Measurements from ENCODE around the gene GPC6. TPM values are rescaled to one million over a fixed set of nuclear protein-coding genes. Genes with fewer than 3 reads are reported as not detected.

GPC6 gene
- total and polyA plus RNA-seq, 9 of the 15 experiments (the other 6 are each of a cell fraction or from before 2014, with no cell fraction given), result under 0.01 to 0.20 (median 0.01) TPM; not detected in 4

DNA sequence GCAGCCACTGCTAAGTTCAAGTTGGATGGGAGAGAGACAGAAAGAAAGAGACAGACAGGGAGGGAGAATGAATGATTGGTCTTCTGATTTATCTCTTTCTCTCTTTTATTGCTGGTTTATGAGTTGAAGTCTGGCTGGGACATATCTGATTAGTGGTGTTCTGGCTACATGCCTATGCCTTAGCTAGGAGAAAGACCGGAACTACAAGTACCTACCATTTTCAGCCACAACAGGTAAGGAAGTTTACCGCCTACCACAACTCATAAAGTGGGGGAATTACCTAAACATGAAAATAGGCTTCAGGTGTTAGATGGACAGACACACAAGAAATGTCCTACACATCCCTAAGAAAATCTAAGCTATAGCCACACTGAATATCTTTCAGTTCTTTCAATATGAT lies 36.6 kb upstream of the GPC6 start (continued):
- TF ChIP-seq, protein P1, sequence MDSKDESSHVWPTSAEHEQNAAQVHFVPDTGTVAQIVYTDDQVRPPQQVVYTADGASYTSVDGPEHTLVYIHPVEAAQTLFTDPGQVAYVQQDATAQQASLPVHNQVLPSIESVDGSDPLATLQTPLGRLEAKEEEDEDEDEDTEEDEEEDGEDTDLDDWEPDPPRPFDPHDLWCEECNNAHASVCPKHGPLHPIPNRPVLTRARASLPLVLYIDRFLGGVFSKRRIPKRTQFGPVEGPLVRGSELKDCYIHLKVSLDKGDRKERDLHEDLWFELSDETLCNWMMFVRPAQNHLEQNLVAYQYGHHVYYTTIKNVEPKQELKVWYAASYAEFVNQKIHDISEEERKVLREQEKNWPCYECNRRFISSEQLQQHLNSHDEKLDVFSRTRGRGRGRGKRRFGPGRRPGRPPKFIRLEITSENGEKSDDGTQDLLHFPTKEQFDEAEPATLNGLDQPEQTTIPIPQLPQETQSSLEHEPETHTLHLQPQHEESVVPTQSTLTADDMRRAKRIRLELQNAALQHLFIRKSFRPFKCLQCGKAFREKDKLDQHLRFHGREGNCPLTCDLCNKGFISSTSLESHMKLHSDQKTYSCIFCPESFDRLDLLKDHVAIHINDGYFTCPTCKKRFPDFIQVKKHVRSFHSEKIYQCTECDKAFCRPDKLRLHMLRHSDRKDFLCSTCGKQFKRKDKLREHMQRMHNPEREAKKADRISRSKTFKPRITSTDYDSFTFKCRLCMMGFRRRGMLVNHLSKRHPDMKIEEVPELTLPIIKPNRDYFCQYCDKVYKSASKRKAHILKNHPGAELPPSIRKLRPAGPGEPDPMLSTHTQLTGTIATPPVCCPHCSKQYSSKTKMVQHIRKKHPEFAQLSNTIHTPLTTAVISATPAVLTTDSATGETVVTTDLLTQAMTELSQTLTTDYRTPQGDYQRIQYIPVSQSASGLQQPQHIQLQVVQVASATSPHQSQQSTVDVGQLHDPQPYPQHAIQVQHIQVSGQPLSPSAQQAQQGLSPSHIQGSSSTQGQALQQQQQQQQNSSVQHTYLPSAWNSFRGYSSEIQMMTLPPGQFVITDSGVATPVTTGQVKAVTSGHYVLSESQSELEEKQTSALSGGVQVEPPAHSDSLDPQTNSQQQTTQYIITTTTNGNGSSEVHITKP (IDR thresholded peaks at IDR 0.05; ENCODE audit: partially characterized antibody), result no peak

DNA sequence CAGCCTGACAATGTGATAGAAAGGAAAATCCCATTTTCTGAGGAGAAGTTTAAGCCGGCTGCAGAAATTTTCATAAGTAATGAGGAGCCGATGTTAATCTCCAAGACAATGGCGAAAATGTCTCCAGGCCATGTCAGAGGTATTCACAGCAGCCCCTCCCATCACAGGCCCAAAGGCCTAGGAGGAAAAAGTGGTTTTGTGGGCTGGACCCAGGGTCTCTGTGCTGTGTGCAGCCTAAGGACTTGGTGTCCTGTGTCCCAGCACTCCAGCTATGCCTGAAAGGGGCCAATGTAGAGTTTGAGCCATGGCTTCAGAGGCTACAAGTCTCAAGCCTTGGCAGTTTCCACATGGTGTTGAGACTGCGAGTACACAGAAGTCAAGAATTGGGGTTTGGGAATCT lies 32.9 kb upstream of the GPC6 start:
- H3K4me2 ChIP-seq (ENCODE audit: insufficient read depth, low read length), result no peak overlapping the region
- FAIRE-seq (no peak), ATAC-seq (no peak), DNase-seq (ENCODE audit: extremely low read depth in 1 of 4, low spot score in 3 of 4) (no peak)
- no peaks in the 10 kb centered on the region for H4K20me1 ChIP-seq (replicated peaks; ENCODE audit: control insufficient read depth, insufficient read depth, low read length)
- H3K27me3 ChIP-seq (ENCODE audit: control insufficient read depth in 2 of 2, insufficient read depth in 2 of 2, low read length in 2 of 2), result no peaks in the 10 kb centered on the region
- no peak overlapping the region for H3K9ac ChIP-seq (ENCODE audit: insufficient read depth in 1 of 2, low read depth in 2 of 2, low read length in 2 of 2)
- no peaks in the 10 kb centered on the region for H3K9me3 ChIP-seq (replicated peaks; ENCODE audit: control insufficient read depth, insufficient read depth, low read depth, low read length)
- intact Hi-C loops (cut with micrococcal nuclease) (no loop called here), in situ Hi-C loops (cut with MboI) (loop anchor here (25.0 kb wide), 1 partner anchor 294 kb away; no protein-coding TSS in a partner anchor)
- H3K36me3 ChIP-seq (ENCODE audit: control insufficient read depth, insufficient read depth, low read length), result no peaks in the 10 kb centered on the region
- no peak overlapping the region for H2AFZ ChIP-seq (ENCODE audit: low read depth, low read length)
- H3K9me1 ChIP-seq (ENCODE audit: control insufficient read depth, insufficient read depth, low read length), result no peaks in the 10 kb centered on the region
- no TSS peak for BruUV-seq (replicated peaks)
- 0% methylated on average over 3 of the region's 4 CpGs for WGBS (ENCODE audit: insufficient coverage, low coverage, missing lambda C conversion rate)
- CTCF ChIA-PET (ENCODE audit: low intra/inter-chr PET ratio), result no interaction called here
- POLR2A ChIA-PET, result no interaction called here
- TF ChIP-seq SMAD3 (CRISPR knock-in tag; conservative IDR thresholded peaks at IDR 0.05) (no peak), KAT7 (CRISPR knock-in tag; IDR thresholded peaks at IDR 0.05; ENCODE audit: borderline replicate concordance) (no peak), FOXA1 (IDR thresholded peaks at IDR 0.05; ENCODE audit: borderline replicate concordance) (no peak), ZNF23 (CRISPR knock-in tag; IDR thresholded peaks at IDR 0.05) (no peak), MCM5 (IDR thresholded peaks at IDR 0.05; ENCODE audit: low read depth) (no peak), MCM2 (IDR thresholded peaks at IDR 0.05; ENCODE audit: low read depth) (no peak), LEF1 (IDR thresholded peaks at IDR 0.05) (no peak), CCAR2 (IDR thresholded peaks at IDR 0.05; ENCODE audit: low read depth, low read length) (no peak), NFXL1 (CRISPR knock-in tag; IDR thresholded peaks at IDR 0.05) (no peak), PHB2 (IDR thresholded peaks at IDR 0.05; ENCODE audit: low read depth) (no peak)
- TF ChIP-seq, protein P2, sequence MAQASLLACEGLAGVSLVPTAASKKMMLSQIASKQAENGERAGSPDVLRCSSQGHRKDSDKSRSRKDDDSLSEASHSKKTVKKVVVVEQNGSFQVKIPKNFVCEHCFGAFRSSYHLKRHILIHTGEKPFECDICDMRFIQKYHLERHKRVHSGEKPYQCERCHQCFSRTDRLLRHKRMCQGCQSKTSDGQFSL (CRISPR knock-in tag; IDR thresholded peaks at IDR 0.05), result no peak
- TF ChIP-seq, protein P2 (tag; IDR thresholded peaks at IDR 0.05), result no peak
- TF ChIP-seq, protein P3, sequence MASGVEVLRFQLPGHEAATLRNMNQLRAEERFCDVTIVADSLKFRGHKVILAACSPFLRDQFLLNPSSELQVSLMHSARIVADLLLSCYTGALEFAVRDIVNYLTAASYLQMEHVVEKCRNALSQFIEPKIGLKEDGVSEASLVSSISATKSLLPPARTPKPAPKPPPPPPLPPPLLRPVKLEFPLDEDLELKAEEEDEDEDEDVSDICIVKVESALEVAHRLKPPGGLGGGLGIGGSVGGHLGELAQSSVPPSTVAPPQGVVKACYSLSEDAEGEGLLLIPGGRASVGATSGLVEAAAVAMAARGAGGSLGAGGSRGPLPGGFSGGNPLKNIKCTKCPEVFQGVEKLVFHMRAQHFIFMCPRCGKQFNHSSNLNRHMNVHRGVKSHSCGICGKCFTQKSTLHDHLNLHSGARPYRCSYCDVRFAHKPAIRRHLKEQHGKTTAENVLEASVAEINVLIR (CRISPR knock-in tag; IDR thresholded peaks at IDR 0.05), result no peak
- H3K4me3 ChIP-seq, result no peak overlapping the region
- no peak overlapping the region for H3K27ac ChIP-seq (ENCODE audit: extremely low read depth, low read depth, low read length)
- H3K4me1 ChIP-seq (replicated peaks in 1 of 2; ENCODE audit: control insufficient read depth in 2 of 2, insufficient read depth in 2 of 2, low read length in 2 of 2), result no peaks in the 10 kb centered on the region
- no peaks in the 10 kb centered on the region for H3K79me2 ChIP-seq (ENCODE audit: control insufficient read depth, insufficient read depth, low read length)
